Heart left ventricle (tissue), 16 donors: Measurements from ENCODE around the gene ANG. TPM values are rescaled to one million over a fixed set of nuclear protein-coding genes. Genes with fewer than 3 reads are reported as not detected.

Experiments used
- ATAC-seq, 4 donors: fragments of 200-7000 bp; cut with Tn5 transposase; one replicate each; pipeline ENCODE4 v1.9.1; 2020 to 2022; ENCODE audit warnings: moderate library complexity in 4 of 4, mild to moderate bottlenecking in 3 of 4, moderate number of reproducible peaks in 1 of 4
- DNase-seq, 5 donors: peaks; one replicate each; pipeline ENCODE4 v3.0.0-alpha.2; 2020
- H3K27ac ChIP-seq, 12 donors: fragments of 200-600 bp; sonication (generic) in 4 of 12; one replicate each; pipeline versions ENCODE4 v1.5.0 to v1.8.0; 2016 to 2022; ENCODE audit warnings: mild to moderate bottlenecking in 2 of 12
- H3K27me3 ChIP-seq, 9 donors: fragments of 200-600 bp; sonication (generic) in 2 of 9; one replicate each; pipeline versions ENCODE4 v1.5.1 to v1.8.0; 2016 to 2022; ENCODE audit warnings: mild to moderate bottlenecking in 3 of 9
- H3K36me3 ChIP-seq, 9 donors: fragments of 200-600 bp; sonication (generic) in 2 of 9; one replicate each; pipeline versions ENCODE4 v1.5.0 to v1.8.0; 2018 to 2022; ENCODE audit warnings: mild to moderate bottlenecking in 2 of 9
- H3K4me1 ChIP-seq, 12 donors: fragments of 200-600 bp; sonication (generic) in 4 of 12; one replicate each; pipeline versions ENCODE4 v1.5.0 to v1.8.0; 2016 to 2022; ENCODE audit warnings: mild to moderate bottlenecking in 3 of 12
- H3K4me3 ChIP-seq, 12 donors: fragments of 200-600 bp; sonication (generic) in 4 of 12; one replicate each; pipeline versions ENCODE4 v1.5.0 to v1.8.0; 2017 to 2022; ENCODE audit warnings: mild to moderate bottlenecking in 9 of 12, moderate library complexity in 4 of 12
- H3K9me3 ChIP-seq, 12 donors: fragments of 200-600 bp; sonication (generic) in 4 of 12; one replicate each; pipeline versions ENCODE4 v1.5.0 to v1.8.0; 2016 to 2022; ENCODE audit warnings: mild to moderate bottlenecking in 1 of 12
- POLR2A ChIP-seq, 2 donors: fragments of 450-650 bp; IDR thresholded peaks; one replicate each; pipeline ENCODE4 v1.6.1; 2017; ENCODE audit warnings: antibody characterized with exemption in 2 of 2, mild to moderate bottlenecking in 2 of 2, moderate library complexity in 2 of 2
- WGBS, 4 donors: extraction: QIAGEN DNeasy Blood & Tissue Kit in 2 of 4; methylation state at CpG; one replicate each; pipeline versions ENCODE4 v1.1.5 to v1.1.7; 2013 to 2018; 5-methylcytosine and 5-hydroxymethylcytosine counted together
- intact Hi-C, 10 donors: fragments of 100-400 bp; cut with DNase I; formaldehyde crosslinking; loops; one replicate each; pipeline versions ENCODE4 v1.11.1 to v1.14.2; 2022
- polyA plus RNA-seq, 2 donors: library from polyadenylated mRNA; stranded (reverse); fragments of 200-250 nt; gene quantifications; one replicate each; pipeline ENCODE4 v1.2.3, GENCODE V29; 2013
- total RNA-seq, 9 donors: library from RNA; depleted of rRNA in 2 of 9; stranded (reverse); fragments of >200 nt in 2 of 9; fragmentation: NEBNext Ultra II Directional in 3 of 9; extraction: Animal tissue kit (Norgen Biotek cat#: 25700) in 3 of 9; gene quantifications; one replicate each; pipeline versions ENCODE4 v1.1.0 to v1.2.4, GENCODE V29; 2016 to 2023
- TF ChIP-seq, protein P1 (sequence below), 12 donors: fragments of 200-600 bp; sonication (generic) in 4 of 12; IDR thresholded peaks; one replicate each; pipeline versions ENCODE4 v1.5.0 to v1.8.0; 2018 to 2022; ENCODE audit warnings: antibody characterized with exemption in 12 of 12, mild to moderate bottlenecking in 5 of 12
- donor health status: ischemic (EF 13 %, LVEDD 7.1; RV severe dilation, severe dysfunction).
- donor health status: healthy with polysubstance abuse.
- donor health status: DM: no; HTN: yes; CAD: no.
- donor health status: DM: no; HTN: no; CAD: no.
- donor health status: ischemic (EF 25% LVEDD 6.9; RV normal size, moderate dysfunction).
- donor health status: ischemic (EF 25% LVEDD 5.7; RV mildly dilated, moderate dysfunction).
- donor health status: healthy.
- donor health status: DM: yes; HTN: yes; CAD: no.
- donor health status: ischemic (EF 35%, LVEDD 5.7; RV mildly dilated, moderate dysfunction).
- donor health status: nonischemic (EF 11% LVEDD 7.7; RV severe dilation, severe dysfunction).
- donor health status: DM: yes; HTN: yes; CAD: no.
- donor health status: PGD.
- donor health status: ischemic (EF 29% LVEDD 5.4; RV normal size, mild dysfunction).
- donor health status: nonischemic (EF 23%, LVEDD 6.1; RV moderate dilation, normal function).

Gene ANG
- total and polyA plus RNA-seq, 11 donors: 2.1 to 9.3 (median 4.0) TPM

DNA sequence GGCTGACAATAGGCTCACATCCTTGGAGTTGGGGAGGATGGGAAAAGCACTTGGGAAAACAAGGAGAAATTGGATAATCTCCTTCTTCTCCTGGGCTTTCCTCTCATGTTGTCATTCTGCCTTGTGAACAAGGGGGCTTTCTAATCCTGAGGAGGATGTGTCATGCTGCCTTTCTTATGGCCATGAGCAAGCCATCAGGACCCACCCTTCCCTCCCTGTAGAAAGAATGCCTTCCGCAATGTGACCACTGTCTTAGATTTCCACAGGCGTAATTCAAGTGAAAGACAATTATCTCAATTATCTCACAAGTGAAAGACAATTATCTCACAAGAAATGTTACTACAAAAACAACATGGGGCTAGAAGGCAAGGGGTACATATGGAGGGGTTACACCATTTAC lies 44.0 kb upstream of the ANG start:
- Histone ChIP-seq H3K4me1 (no peaks in the 10 kb centered on the region), H3K4me3 (no peak overlapping the region), H3K36me3 (no peaks in the 10 kb centered on the region), H3K9me3 (no peaks in the 10 kb centered on the region), H3K27me3 (peaks cover 0 to 55% (median 12%) of the 10 kb centered on the region in 9 donors), H3K27ac (no peak overlapping the region)
- TF ChIP-seq, protein P1, sequence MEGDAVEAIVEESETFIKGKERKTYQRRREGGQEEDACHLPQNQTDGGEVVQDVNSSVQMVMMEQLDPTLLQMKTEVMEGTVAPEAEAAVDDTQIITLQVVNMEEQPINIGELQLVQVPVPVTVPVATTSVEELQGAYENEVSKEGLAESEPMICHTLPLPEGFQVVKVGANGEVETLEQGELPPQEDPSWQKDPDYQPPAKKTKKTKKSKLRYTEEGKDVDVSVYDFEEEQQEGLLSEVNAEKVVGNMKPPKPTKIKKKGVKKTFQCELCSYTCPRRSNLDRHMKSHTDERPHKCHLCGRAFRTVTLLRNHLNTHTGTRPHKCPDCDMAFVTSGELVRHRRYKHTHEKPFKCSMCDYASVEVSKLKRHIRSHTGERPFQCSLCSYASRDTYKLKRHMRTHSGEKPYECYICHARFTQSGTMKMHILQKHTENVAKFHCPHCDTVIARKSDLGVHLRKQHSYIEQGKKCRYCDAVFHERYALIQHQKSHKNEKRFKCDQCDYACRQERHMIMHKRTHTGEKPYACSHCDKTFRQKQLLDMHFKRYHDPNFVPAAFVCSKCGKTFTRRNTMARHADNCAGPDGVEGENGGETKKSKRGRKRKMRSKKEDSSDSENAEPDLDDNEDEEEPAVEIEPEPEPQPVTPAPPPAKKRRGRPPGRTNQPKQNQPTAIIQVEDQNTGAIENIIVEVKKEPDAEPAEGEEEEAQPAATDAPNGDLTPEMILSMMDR (IDR thresholded peaks at IDR 0.05): no peak
- TF ChIP-seq POLR2A (IDR thresholded peaks at IDR 0.05): no peak
- ATAC-seq (no peak), DNase-seq (no peak)
- WGBS, 4 donors: 81 to 92% (median 87%) methylated on average over 2 of the region's 2 CpGs
- intact Hi-C loops: no loop called here

DNA sequence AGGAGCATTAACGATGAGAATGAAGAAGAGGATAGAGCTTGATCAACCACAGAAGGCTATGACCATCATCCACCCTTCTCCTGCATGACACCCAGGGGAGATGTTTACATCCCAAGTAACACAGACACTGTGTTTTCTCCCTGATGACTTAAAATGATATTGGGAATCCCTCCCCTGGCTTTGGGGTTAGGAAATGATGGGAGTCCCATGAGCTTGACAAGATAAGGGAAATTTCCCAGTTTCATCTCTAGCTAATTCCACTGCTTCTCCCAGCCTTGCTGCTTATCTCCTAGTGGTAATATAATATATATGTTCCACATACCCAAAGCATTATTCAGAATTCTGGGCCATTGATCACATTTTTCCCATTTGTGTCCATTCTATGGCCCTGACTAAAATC lies 43.1 kb upstream of the ANG start:
- no peaks in the 10 kb centered on the region for H3K36me3 ChIP-seq
- H3K4me3 ChIP-seq: no peak overlapping the region
- no peak for DNase-seq
- H3K27ac ChIP-seq: no peak overlapping the region
- no peaks in the 10 kb centered on the region for H3K4me1 ChIP-seq
- ATAC-seq: no peak
- intact Hi-C loops: no loop called here
- peaks cover 0 to 61% (median 17%) of the 10 kb centered on the region in 9 donors for H3K27me3 ChIP-seq
- 86 to 96% (median 94%) methylated on average over 1 of the region's 1 CpG for WGBS, 4 donors
- TF ChIP-seq POLR2A (IDR thresholded peaks at IDR 0.05): no peak
- TF ChIP-seq, protein P1 (IDR thresholded peaks at IDR 0.05): no peak
- H3K9me3 ChIP-seq: no peaks in the 10 kb centered on the region

DNA sequence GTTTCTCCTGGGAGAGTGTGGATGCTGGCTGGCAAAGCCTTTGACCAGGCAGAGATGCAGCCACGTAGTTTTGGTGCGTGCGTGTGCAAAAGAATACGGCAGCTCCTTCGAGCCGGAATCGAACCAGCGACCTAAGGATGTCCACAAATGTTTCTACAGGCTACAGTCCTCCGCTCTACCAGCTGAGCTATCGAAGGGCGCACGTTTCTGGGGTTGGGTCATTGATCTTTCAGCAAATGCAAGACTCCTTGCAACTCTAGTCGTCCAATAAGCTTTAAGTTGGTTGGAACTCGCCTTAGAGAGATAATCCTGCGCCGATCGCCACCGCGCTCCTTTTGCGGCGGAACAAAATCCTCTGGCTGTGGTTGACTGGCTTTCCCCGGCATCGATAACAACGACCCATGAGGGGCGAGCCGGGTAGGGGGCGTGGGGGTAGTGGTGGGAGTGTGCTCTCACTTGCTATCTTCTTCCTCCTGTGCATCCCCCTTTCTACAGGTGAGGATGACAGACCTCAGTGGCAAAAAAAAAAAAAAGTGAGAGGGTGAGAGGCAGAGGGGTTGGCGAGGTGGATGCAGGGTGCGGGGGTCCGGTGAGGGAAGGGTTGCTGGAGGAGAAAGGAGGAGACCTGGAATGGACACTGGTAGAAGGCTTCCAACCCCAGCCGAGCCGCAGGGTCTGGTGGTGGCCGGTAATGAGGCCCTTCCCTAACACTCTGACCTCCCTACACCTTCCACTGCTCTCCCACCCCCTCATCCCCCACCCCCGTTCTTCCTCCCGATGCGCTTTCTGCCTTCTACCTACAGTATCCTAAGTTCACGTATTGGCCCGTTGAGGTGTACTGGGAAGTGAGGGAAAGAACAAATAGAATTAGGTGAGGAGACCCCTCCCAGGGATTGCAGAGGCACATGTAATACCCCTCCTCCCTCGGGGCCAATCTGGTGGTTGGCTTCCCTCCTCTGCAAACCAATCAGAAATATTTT lies 35.3 kb upstream of the ANG start:
- peak overlapping the region in 1 of 12 donors; percentile 4 for H3K4me3 ChIP-seq
- no peaks in the 10 kb centered on the region for H3K36me3 ChIP-seq
- DNase-seq (no peak), ATAC-seq (no peak)
- H3K27me3 ChIP-seq: peaks cover 33 to 91% (median 67%) of the 10 kb centered on the region in 9 donors
- H3K27ac ChIP-seq: no peak overlapping the region
- peaks cover 0 to 4% (median 0%) of the 10 kb centered on the region in 12 donors for H3K4me1 ChIP-seq
- WGBS, 4 donors: 2 to 4% (median 2%) methylated on average over 31 to 39 of the region's 39 CpGs
- TF ChIP-seq, protein P1 (IDR thresholded peaks at IDR 0.05): no peak
- no peak for TF ChIP-seq POLR2A (IDR thresholded peaks at IDR 0.05)
- intact Hi-C loops: no loop called here
- H3K9me3 ChIP-seq: no peaks in the 10 kb centered on the region

DNA sequence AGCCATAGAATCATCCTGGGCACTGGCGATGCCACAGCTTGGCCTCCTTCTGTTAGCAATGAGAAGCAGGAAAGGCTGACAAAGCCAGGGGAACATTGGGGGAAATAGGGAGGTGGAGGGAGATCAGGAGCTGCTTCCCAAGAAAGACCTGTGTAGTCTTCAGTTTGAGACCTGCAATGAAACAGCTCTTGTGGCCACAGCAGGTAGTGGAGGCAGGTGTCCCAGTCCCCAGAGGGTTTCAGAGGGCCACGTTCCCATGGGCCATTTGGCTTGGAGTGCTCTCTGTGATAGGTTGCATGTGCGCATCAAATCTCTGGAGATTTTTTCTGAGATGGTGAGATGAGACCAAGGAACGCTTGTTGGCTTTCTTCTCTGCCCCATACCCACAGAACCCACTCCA lies 32.7 kb upstream of the ANG start:
- DNase-seq (no peak), ATAC-seq (no peak)
- no peak overlapping the region for H3K27ac ChIP-seq
- no peaks in the 10 kb centered on the region for H3K36me3 ChIP-seq
- H3K4me1 ChIP-seq: peaks cover 0 to 4% (median 0%) of the 10 kb centered on the region in 12 donors
- no peak overlapping the region for H3K4me3 ChIP-seq
- intact Hi-C loops: no loop called here
- no peak for TF ChIP-seq POLR2A (IDR thresholded peaks at IDR 0.05)
- TF ChIP-seq, protein P1 (IDR thresholded peaks at IDR 0.05): no peak
- peaks cover 36 to 95% (median 79%) of the 10 kb centered on the region in 9 donors for H3K27me3 ChIP-seq
- no peaks in the 10 kb centered on the region for H3K9me3 ChIP-seq
- WGBS, 4 donors: 70 to 89% (median 76%) methylated on average over 4 of the region's 4 CpGs
